PC-3 (cell line): ENCODE results near the gene PLA2G2F. TPM values are rescaled to one million over a fixed set of nuclear protein-coding genes. Genes with fewer than 3 reads are reported as not detected.

Experiments
- ATAC-seq: fragments of 200-7000 bp; cut with Tn5 transposase; 2 replicates; pipeline ENCODE4 v1.9.1; 2020; ENCODE audit warnings: mild to moderate bottlenecking, moderate library complexity
- BruUV-seq: library from RNA; stranded (reverse); fragments of 400-500 nt; replicated peaks from 2 replicates; lab custom pipeline; 2021; lab: Mats Ljungman, UMichigan
- CTCF ChIA-PET: fragments of 300-600 bp; sonication (Branson Sonifier 250); formaldehyde crosslinking; loops from one replicate; lab custom pipeline; 2022; ENCODE audit warnings: antibody characterized with exemption; lab: Charles Lee
- POLR2A ChIA-PET: fragments of 300-600 bp; sonication (Branson Sonifier 250); formaldehyde crosslinking; loops from one replicate; lab custom pipeline; 2022; ENCODE audit warnings: antibody characterized with exemption; ENCODE audit not compliant: unreplicated experiment; lab: Charles Lee
- DNase-seq: peaks from one replicate; pipeline ENCODE4 v3.0.0-alpha.2; 2015
- H2AFZ ChIP-seq: fragments of 300-600 bp; sonication (generic); 2 replicates; pipeline ENCODE4 v1.6.0; 2016; ENCODE audit warnings: antibody characterized with exemption, low read length
- H3F3A ChIP-seq: fragments of 300-600 bp; sonication (generic); one replicate; pipeline ENCODE4 v1.6.0; 2017; ENCODE audit warnings: antibody characterized with exemption, low read length, control low read depth, mild to moderate bottlenecking; ENCODE audit not compliant: unreplicated experiment
- H3K27ac ChIP-seq: fragments of 300-600 bp; sonication (generic); 2 replicates; pipeline ENCODE4 v1.5.1; 2016; ENCODE audit warnings: mild to moderate bottlenecking, low read length
- H3K27me3 ChIP-seq: fragments of 300-600 bp; sonication (generic); 2 replicates; pipeline ENCODE4 v1.6.1; 2016; ENCODE audit warnings: low read length, mixed read lengths
- H3K36me3 ChIP-seq: fragments of 300-600 bp; sonication (generic); 2 replicates; pipeline ENCODE4 v1.6.1; 2016; ENCODE audit warnings: low read depth, mixed run types, low read length, mixed read lengths
- H3K4me1 ChIP-seq: fragments of 300-600 bp; sonication (generic); 2 replicates; pipeline ENCODE4 v1.5.1; 2016; ENCODE audit warnings: low read length; ENCODE audit not compliant: insufficient read depth
- H3K4me2 ChIP-seq: fragments of 300-600 bp; sonication (generic); 2 replicates; pipeline ENCODE4 v1.6.0; 2016; ENCODE audit warnings: low read length
- H3K4me3 ChIP-seq: fragments of 300-600 bp; sonication (generic); 2 replicates; pipeline ENCODE4 v1.5.1; 2016; ENCODE audit warnings: mild to moderate bottlenecking, low read length, mixed read lengths
- H3K79me2 ChIP-seq: fragments of 300-600 bp; sonication (generic); 2 replicates; pipeline ENCODE4 v1.6.1; 2017; ENCODE audit warnings: low read length, mixed read lengths
- H3K9ac ChIP-seq: fragments of 300-600 bp; sonication (generic); 2 replicates; pipeline ENCODE4 v1.6.0; 2016; ENCODE audit warnings: mild to moderate bottlenecking, low read length
- H3K9me2 ChIP-seq: fragments of 300-600 bp; sonication (generic); replicated peaks from 2 replicates; pipeline ENCODE4 v1.6.1; 2016; ENCODE audit warnings: mixed run types, low read length, mixed read lengths
- H3K9me3 ChIP-seq: fragments of 300-600 bp; sonication (generic); 2 replicates; pipeline ENCODE4 v1.6.1; 2016; ENCODE audit warnings: low read length, mixed read lengths
- H4K20me1 ChIP-seq: fragments of 300-600 bp; sonication (generic); 2 replicates; pipeline ENCODE4 v1.6.1; 2016; ENCODE audit warnings: low read length, mixed read lengths
- CTCF ChIP-seq: fragments of 300-600 bp; sonication (generic); conservative IDR thresholded peaks from 2 replicates; pipeline ENCODE4 v1.5.1; 2017; ENCODE audit warnings: antibody characterized with exemption, low read depth, mild to moderate bottlenecking, low read length
- EZH2 ChIP-seq: fragments of 300-600 bp; sonication (generic); IDR thresholded peaks from one replicate; pipeline ENCODE4 v1.6.1; 2017; ENCODE audit warnings: antibody characterized with exemption, mild to moderate bottlenecking, low read length; ENCODE audit not compliant: unreplicated experiment
- EZH2phosphoT487 ChIP-seq: fragments of 300-600 bp; sonication (generic); IDR thresholded peaks from 2 replicates; pipeline ENCODE4 v1.6.1; 2018; ENCODE audit warnings: mild to moderate bottlenecking, antibody characterized with exemption, low read length, borderline replicate concordance
- intact Hi-C: fragments of 100-400 bp; cut with micrococcal nuclease; formaldehyde crosslinking; loops from 2 replicates; pipeline ENCODE4 v1.9.0; 2023
- total RNA-seq: library from RNA; depleted of rRNA; stranded (reverse); fragments of >200 nt; gene quantifications from 2 replicates; pipeline ENCODE4 v1.2.3, GENCODE V29; 2014

Gene PLA2G2F
- total RNA-seq, 1 experiment from 2014 or later, result 0.18 TPM

GRCh38 chr1:20124456-20125057 is 14.6 kb upstream of the PLA2G2F start:
- no peaks in the 10 kb centered on the region for H3K9me2 ChIP-seq
- no peaks in the 10 kb centered on the region for H4K20me1 ChIP-seq
- ChIA-PET CTCF (no interaction called here), POLR2A (interaction anchor here (0.6 kb wide), 1 partner anchor 12 kb away, joined by 3 read pairs; no protein-coding TSS in a partner anchor)
- no peak overlapping the region for H3K9ac ChIP-seq
- BruUV-seq, result no TSS peak
- no peaks in the 10 kb centered on the region for H3F3A ChIP-seq
- H3K27me3 ChIP-seq, result peaks cover 6% of the 10 kb centered on the region; the same call in 1 of the 2 replicates
- no peak overlapping the region for H3K27ac ChIP-seq
- H3K79me2 ChIP-seq, result no peaks in the 10 kb centered on the region
- H2AFZ ChIP-seq, result no peak overlapping the region
- DNase-seq (peak; percentile 95), ATAC-seq (peak; percentile 99)
- intact Hi-C loops, result no loop called here
- no peaks in the 10 kb centered on the region for H3K9me3 ChIP-seq
- peaks cover 13% of the 10 kb centered on the region for H3K4me1 ChIP-seq
- peak overlapping the region; percentile 36 for H3K4me2 ChIP-seq
- H3K4me3 ChIP-seq, result no peak overlapping the region
- TF ChIP-seq EZH2phosphoT487 (no peak), EZH2 (no peak), CTCF (no peak)
- H3K36me3 ChIP-seq, result no peaks in the 10 kb centered on the region

- POLR2A ChIA-PET, result no interaction called here
- Histone ChIP-seq H3K9me2 (no peaks in the 10 kb centered on the region), H3K9me3 (no peaks in the 10 kb centered on the region), H3K4me1 (peaks cover 13% of the 10 kb centered on the region), H2AFZ (no peak overlapping the region), H3K9ac (no peak overlapping the region), H3K79me2 (no peaks in the 10 kb centered on the region), H3K36me3 (no peaks in the 10 kb centered on the region), H3F3A (no peaks in the 10 kb centered on the region), H3K4me3 (no peak overlapping the region), H4K20me1 (no peaks in the 10 kb centered on the region), H3K27me3 (peaks cover 6% of the 10 kb centered on the region; the same call in 1 of the 2 replicates), H3K4me2 (peak overlapping the region; percentile 36; the same call in 1 of the 2 replicates), H3K27ac (no peak overlapping the region)
- DNase-seq (no peak), ATAC-seq (no peak)
- no peak for TF ChIP-seq EZH2
- TF ChIP-seq EZH2phosphoT487, result no peak
- TF ChIP-seq CTCF, result no peak
- intact Hi-C loops, result no loop called here
- CTCF ChIA-PET, result no interaction called here
- BruUV-seq, result no TSS peak
Measured at GRCh38 chr1:20125100-20125499, 14.0 kb upstream of the PLA2G2F start.

- Histone ChIP-seq H3K27ac (no peak overlapping the region), H3K36me3 (no peaks in the 10 kb centered on the region), H3K9me2 (no peaks in the 10 kb centered on the region), H3K9ac (no peak overlapping the region), H3K4me1 (peaks cover 13% of the 10 kb centered on the region), H3K79me2 (no peaks in the 10 kb centered on the region), H3F3A (no peaks in the 10 kb centered on the region), H3K27me3 (peaks cover 6% of the 10 kb centered on the region; the same call in 1 of the 2 replicates), H3K9me3 (no peaks in the 10 kb centered on the region), H2AFZ (no peak overlapping the region), H4K20me1 (no peaks in the 10 kb centered on the region), H3K4me2 (no peak overlapping the region), H3K4me3 (no peak overlapping the region)
- CTCF ChIA-PET, result no interaction called here
- intact Hi-C loops, result no loop called here
- BruUV-seq, result no TSS peak
- no peak for ATAC-seq
- POLR2A ChIA-PET, result no interaction called here
- DNase-seq, result no peak
- TF ChIP-seq EZH2phosphoT487 (no peak), EZH2 (no peak), CTCF (no peak)
Measured at GRCh38 chr1:20126041-20126805, 12.9 kb upstream of the PLA2G2F start.
